GM23338 (cell line): ENCODE measurements around the gene USP36.
A peak's percentile ranks its signal among the peaks of the same experiment; 100 is the strongest.

Experiments used
- POLR2AphosphoS5 ChIP-seq: IDR thresholded peaks from 2 replicates; pipeline ENCODE4 v1.6.1; 2016; ENCODE audit warnings: antibody characterized with exemption, low read depth
- TF ChIP-seq, protein P1 (sequence below), 2 experiments: fragments of 200-600 bp in 1 of 2; sonication (generic) in 1 of 2; conservative IDR thresholded peaks; 2 replicates each; pipeline versions ENCODE4 v1.5.1 to v1.6.1; 2016 to 2017; ENCODE audit warnings: antibody characterized with exemption in 2 of 2, low read depth in 2 of 2, mild to moderate bottlenecking in 2 of 2, moderate library complexity in 1 of 2

DNA sequence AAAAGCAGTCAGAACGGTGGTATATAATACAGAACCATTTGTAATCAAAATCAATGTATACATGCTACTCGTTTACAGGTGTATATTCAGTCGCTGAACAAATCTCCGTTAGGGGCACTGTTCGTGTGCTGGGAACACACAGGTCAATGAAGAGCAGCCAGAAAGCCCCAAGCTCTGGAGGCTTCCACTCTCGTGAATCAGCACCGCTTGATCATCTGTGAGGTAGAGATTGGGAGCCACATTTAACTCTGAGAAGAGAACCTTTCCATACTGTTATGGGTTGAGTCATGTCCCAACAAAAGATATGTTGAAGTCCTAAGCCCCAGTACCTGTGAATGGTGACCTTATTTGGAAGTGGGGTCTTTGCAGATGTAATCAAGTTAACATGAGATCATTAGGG is 53.2 kb downstream of the USP36 start:
- no peak for TF ChIP-seq POLR2AphosphoS5
- TF ChIP-seq, protein P1, sequence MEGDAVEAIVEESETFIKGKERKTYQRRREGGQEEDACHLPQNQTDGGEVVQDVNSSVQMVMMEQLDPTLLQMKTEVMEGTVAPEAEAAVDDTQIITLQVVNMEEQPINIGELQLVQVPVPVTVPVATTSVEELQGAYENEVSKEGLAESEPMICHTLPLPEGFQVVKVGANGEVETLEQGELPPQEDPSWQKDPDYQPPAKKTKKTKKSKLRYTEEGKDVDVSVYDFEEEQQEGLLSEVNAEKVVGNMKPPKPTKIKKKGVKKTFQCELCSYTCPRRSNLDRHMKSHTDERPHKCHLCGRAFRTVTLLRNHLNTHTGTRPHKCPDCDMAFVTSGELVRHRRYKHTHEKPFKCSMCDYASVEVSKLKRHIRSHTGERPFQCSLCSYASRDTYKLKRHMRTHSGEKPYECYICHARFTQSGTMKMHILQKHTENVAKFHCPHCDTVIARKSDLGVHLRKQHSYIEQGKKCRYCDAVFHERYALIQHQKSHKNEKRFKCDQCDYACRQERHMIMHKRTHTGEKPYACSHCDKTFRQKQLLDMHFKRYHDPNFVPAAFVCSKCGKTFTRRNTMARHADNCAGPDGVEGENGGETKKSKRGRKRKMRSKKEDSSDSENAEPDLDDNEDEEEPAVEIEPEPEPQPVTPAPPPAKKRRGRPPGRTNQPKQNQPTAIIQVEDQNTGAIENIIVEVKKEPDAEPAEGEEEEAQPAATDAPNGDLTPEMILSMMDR (conservative IDR thresholded peaks at IDR 0.05; ENCODE audit: low read depth in 2 of 2): peak; percentile 54 to 59
